DOHH2 (cell line): ENCODE results near the gene TTC23L.
A peak's percentile ranks its signal among the peaks of the same experiment; 100 is the strongest.

Experiments used
- H3F3A ChIP-seq: fragments of 200-600 bp; sonication (generic), shearing (Covaris generic); 2 replicates; pipeline ENCODE4 v1.6.0; 2016; ENCODE audit warnings: antibody characterized with exemption, mild to moderate bottlenecking; ENCODE audit not compliant: control insufficient read depth, insufficient read depth
- H3K27ac ChIP-seq: fragments of 200-600 bp; sonication (generic); 2 replicates; pipeline ENCODE4 v1.5.1; 2014; ENCODE audit warnings: low read depth, mild to moderate bottlenecking, low read length, moderate library complexity
- H3K27me3 ChIP-seq: fragments of 200-600 bp; sonication (generic); 2 replicates; pipeline ENCODE4 v1.6.1; 2014; ENCODE audit warnings: mild to moderate bottlenecking, low read length, mixed read lengths; ENCODE audit not compliant: control insufficient read depth
- H3K36me3 ChIP-seq: fragments of 200-600 bp; sonication (generic); 2 replicates; pipeline ENCODE4 v1.6.1; 2014; ENCODE audit warnings: mild to moderate bottlenecking, low read length, moderate library complexity, mixed read lengths; ENCODE audit not compliant: control insufficient read depth
- H3K4me1 ChIP-seq: fragments of 200-600 bp; sonication (generic); 2 replicates; pipeline ENCODE4 v1.6.1; 2014; ENCODE audit warnings: mild to moderate bottlenecking, low read length, mixed read lengths; ENCODE audit not compliant: control insufficient read depth
- H3K4me2 ChIP-seq: fragments of 200-600 bp; sonication (generic); 2 replicates; pipeline ENCODE4 v1.6.0; 2014; ENCODE audit warnings: mild to moderate bottlenecking, low read length, moderate library complexity
- H3K4me3 ChIP-seq: fragments of 200-600 bp; sonication (generic); 2 replicates; pipeline ENCODE4 v1.5.1; 2014; ENCODE audit warnings: mild to moderate bottlenecking, low read length, mixed read lengths
- H3K79me2 ChIP-seq: fragments of 200-600 bp; sonication (generic); 2 replicates; pipeline ENCODE4 v1.6.1; 2014; ENCODE audit warnings: mild to moderate bottlenecking, low read length, mixed read lengths; ENCODE audit not compliant: control insufficient read depth
- H3K9me2 ChIP-seq: fragments of 200-600 bp; sonication (generic); replicated peaks from 2 replicates; pipeline ENCODE4 v1.6.1; 2014; ENCODE audit warnings: mild to moderate bottlenecking, low read length, mixed read lengths; ENCODE audit not compliant: control insufficient read depth
- H3K9me3 ChIP-seq: fragments of 200-600 bp; sonication (generic); 2 replicates; pipeline ENCODE4 v1.6.1; 2014; ENCODE audit warnings: antibody characterized with exemption, low read length, mixed read lengths; ENCODE audit not compliant: control insufficient read depth, insufficient read depth
- H4K20me1 ChIP-seq: fragments of 200-600 bp; sonication (generic); 2 replicates; pipeline ENCODE4 v1.6.0; 2014; ENCODE audit warnings: low read depth, mild to moderate bottlenecking, antibody characterized with exemption, low read length, moderate library complexity; ENCODE audit not compliant: control insufficient read depth, insufficient read depth
- CTCF ChIP-seq: fragments of 200-600 bp; sonication (generic); IDR thresholded peaks from one replicate; pipeline ENCODE4 v1.5.1; 2014; ENCODE audit warnings: antibody characterized with exemption, mild to moderate bottlenecking, low read depth, low read length; ENCODE audit not compliant: poor library complexity, severe bottlenecking
- EZH2phosphoT487 ChIP-seq: fragments of 200-600 bp; sonication (generic); IDR thresholded peaks from 2 replicates; pipeline ENCODE4 v1.6.1; 2017; ENCODE audit warnings: borderline replicate concordance, mild to moderate bottlenecking, antibody characterized with exemption, low read length, moderate library complexity, mixed read lengths

Gene TTC23L

GRCh38 chr5:34895641-34896419 is 56.9 kb downstream of the TTC23L start:
- Histone ChIP-seq H3K79me2 (no peaks in the 10 kb centered on the region), H3K9me3 (no peaks in the 10 kb centered on the region), H3K4me2 (no peak overlapping the region), H3K4me1 (no peaks in the 10 kb centered on the region), H3F3A (peaks cover 12% of the 10 kb centered on the region; the same call in 1 of the 2 replicates), H3K9me2 (no peaks in the 10 kb centered on the region), H4K20me1 (no peaks in the 10 kb centered on the region), H3K27me3 (no peaks in the 10 kb centered on the region), H3K36me3 (no peaks in the 10 kb centered on the region), H3K27ac (no peak overlapping the region), H3K4me3 (no peak overlapping the region)
- TF ChIP-seq CTCF (no peak), EZH2phosphoT487 (no peak)

- H3K36me3 ChIP-seq, result 0 out of 2 replicates have a peak, but pooled peaks cover 3% of the 10 kb centered on the region
- no peaks in the 10 kb centered on the region for H3K9me3 ChIP-seq
- peaks cover 15% of the 10 kb centered on the region; the same call in 1 of the 2 replicates for H3F3A ChIP-seq
- no peak overlapping the region for H3K4me2 ChIP-seq
- H3K27me3 ChIP-seq, result no peaks in the 10 kb centered on the region
- no peaks in the 10 kb centered on the region for H3K79me2 ChIP-seq
- no peaks in the 10 kb centered on the region for H3K9me2 ChIP-seq
- H3K4me1 ChIP-seq, result no peaks in the 10 kb centered on the region
- H3K4me3 ChIP-seq, result no peak overlapping the region
- TF ChIP-seq EZH2phosphoT487 (no peak), CTCF (no peak)
- H4K20me1 ChIP-seq, result no peaks in the 10 kb centered on the region
- no peak overlapping the region for H3K27ac ChIP-seq
Observed at GRCh38 chr5:34897646-34898045, 58.7 kb downstream of the TTC23L start.

- no peaks in the 10 kb centered on the region for H4K20me1 ChIP-seq
- H3K4me2 ChIP-seq, result no peak overlapping the region
- H3K4me3 ChIP-seq, result no peak overlapping the region
- H3K27me3 ChIP-seq, result no peaks in the 10 kb centered on the region
- no peaks in the 10 kb centered on the region for H3K4me1 ChIP-seq
- peaks cover 5% of the 10 kb centered on the region; the same call in 1 of the 2 replicates for H3K36me3 ChIP-seq
- H3F3A ChIP-seq, result peaks cover 15% of the 10 kb centered on the region; the same call in 1 of the 2 replicates
- no peaks in the 10 kb centered on the region for H3K9me2 ChIP-seq
- H3K79me2 ChIP-seq, result no peaks in the 10 kb centered on the region
- TF ChIP-seq CTCF (peak; percentile 83), EZH2phosphoT487 (no peak)
- no peak overlapping the region for H3K27ac ChIP-seq
- H3K9me3 ChIP-seq, result no peaks in the 10 kb centered on the region
Observed at GRCh38 chr5:34898258-34898895, 59.4 kb downstream of the TTC23L start.
